GM10266 (cell line): ENCODE data around the gene ESAM.

Experiments used
- DNase-seq: peaks from one replicate; pipeline ENCODE4 v3.0.0; 2012; ENCODE audit errors: extremely low spot score
- TF ChIP-seq, protein P1 (sequence below): IDR thresholded peaks from 2 replicates; pipeline ENCODE4 v1.5.1; 2012; ENCODE audit warnings: mild to moderate bottlenecking, low read depth; ENCODE audit not compliant: control insufficient read depth, insufficient read depth; ENCODE audit errors: missing control alignments

The ESAM gene

DNA sequence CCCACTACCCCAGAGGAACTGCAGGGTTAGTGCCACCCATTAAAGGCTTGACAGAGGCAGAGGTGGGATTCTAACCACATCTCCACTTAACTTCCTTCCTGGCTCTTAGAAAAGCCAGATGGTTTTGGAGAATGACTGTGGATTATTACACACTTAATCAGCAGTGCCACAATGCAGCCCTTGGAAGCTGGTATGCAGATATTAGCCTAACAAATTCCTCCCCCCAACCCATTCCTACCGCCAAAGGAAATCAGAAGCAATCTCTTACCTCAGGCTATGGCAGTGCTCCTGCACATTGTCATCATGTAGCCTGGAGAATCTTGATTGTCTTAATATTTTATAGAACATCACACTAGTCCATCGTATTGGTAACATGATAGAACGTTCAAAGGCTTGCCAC is 45.5 kb downstream of the ESAM start:
- no peak for DNase-seq
- TF ChIP-seq, protein P1, sequence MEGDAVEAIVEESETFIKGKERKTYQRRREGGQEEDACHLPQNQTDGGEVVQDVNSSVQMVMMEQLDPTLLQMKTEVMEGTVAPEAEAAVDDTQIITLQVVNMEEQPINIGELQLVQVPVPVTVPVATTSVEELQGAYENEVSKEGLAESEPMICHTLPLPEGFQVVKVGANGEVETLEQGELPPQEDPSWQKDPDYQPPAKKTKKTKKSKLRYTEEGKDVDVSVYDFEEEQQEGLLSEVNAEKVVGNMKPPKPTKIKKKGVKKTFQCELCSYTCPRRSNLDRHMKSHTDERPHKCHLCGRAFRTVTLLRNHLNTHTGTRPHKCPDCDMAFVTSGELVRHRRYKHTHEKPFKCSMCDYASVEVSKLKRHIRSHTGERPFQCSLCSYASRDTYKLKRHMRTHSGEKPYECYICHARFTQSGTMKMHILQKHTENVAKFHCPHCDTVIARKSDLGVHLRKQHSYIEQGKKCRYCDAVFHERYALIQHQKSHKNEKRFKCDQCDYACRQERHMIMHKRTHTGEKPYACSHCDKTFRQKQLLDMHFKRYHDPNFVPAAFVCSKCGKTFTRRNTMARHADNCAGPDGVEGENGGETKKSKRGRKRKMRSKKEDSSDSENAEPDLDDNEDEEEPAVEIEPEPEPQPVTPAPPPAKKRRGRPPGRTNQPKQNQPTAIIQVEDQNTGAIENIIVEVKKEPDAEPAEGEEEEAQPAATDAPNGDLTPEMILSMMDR: no peak

GRCh38 chr11:124712392-124712791 is 49.7 kb downstream of the ESAM start:
- DNase-seq: no peak

DNA sequence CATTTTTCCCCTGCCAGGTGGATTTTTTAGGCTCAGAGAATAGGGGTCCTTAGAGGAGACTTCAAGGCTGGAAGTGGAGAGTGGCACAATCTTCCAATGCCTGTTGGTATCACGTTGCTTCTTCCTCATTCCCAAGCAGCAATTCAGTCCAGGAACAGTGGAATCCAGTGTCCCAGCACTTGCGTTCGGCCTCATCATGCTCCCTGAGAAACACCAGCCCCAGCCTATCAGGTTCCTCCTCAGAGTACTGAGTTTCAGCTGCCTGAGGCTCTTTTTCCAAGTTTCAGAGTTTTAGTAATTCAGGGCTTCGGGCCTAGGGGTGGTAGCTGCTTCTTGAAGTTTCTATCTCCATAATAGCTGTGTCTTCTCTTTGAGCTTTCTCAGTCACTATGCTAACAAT is 54.3 kb downstream of the ESAM start:
- TF ChIP-seq, protein P1: no peak
- no peak for DNase-seq

More at GRCh38 chr11:124712392-124712791, 49.7 kb downstream of the ESAM start:
- TF ChIP-seq, protein P1: no peak
